GM18520 (cell line): Measurements from ENCODE around the gene TESPA1.

Source experiments
- ATAC-seq: cut with Tn5 transposase; IDR thresholded peaks from one replicate; pipeline ENCODE4 v1.9.1; 2021; ENCODE audit not compliant: unreplicated experiment

The TESPA1 gene, protein sequence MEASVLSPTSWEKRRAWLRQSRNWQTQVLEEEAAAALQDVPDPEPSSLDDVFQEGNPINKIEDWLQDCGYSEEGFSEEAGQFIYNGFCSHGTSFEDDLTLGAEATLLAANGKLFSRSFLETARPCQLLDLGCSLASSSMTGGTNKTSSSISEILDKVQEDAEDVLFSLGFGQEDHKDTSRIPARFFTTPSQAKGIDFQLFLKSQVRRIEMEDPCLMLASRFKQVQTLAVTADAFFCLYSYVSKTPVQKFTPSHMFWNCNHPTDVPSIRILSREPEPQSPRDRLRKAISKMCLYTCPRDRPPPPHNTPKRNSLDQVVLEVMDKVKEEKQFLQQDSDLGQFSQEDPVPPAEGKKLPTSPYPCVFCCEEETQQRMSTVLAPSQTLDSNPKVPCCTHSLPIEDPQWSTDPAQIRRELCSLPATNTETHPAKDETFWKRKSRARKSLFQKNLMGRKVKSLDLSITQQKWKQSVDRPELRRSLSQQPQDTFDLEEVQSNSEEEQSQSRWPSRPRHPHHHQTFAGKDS

DNA sequence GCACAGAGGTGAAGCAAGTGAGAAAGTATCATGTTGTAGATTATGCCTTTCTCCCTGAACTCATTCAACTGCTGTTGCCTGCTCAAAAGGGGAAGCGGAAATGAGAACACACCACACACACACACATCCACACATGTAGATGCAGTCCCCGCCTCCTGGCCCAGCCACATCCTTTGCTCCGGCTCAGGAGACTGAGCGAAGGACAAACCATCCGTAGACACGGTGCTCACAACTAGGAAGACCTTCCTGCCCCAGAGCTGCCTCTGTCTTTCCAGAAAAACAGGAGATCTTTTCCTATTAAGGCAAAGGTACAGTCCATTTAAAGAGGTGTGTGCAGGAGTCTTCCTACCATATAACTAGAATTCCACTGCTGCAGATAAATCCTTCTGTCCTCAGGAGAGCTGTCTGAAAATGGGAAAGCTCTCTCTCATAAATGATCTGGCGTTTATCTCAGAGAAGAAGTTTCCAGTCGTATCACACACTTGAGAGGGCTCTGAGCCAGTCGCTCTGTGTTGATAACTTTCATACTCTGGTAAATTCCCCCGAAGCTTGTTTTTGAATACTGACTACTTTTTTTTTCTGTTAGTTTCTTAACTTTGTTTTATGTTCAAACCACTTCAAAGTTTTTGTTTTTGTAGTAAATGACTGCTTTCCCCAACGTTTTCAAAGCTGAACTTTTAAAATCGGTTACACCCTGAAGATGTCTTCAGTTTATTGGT, at the start of gene TESPA1:
TSS of gene TESPA1 (minus strand) at position 105 of the 719 bp plus-strand sequence. CDS start 10,200 bp downstream, outside the sequence.
- peak; percentile 90 for ATAC-seq

- ATAC-seq, result no peak
Observed at GRCh38 chr12:55034218-55034617, 49.7 kb upstream of the TESPA1 start.

DNA sequence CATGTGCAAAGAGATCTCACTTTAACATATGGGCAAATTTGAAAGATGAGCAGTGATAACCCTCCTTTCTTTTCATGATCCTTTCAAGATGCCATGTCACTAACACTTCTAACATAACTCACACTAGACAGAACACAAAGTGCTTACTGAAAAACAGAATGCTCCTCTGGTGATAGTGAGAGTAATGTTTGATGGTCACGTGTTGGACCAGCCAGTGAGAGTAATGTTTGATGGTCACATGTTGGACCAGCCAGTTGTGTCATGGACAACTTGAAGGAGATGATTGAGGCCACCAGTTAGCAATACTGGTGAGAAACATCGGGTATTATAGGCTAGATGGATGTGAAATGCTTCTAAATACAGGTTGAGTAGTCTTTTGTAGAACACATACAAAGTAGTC, 40.9 kb upstream of the TESPA1 start:
- no peak for ATAC-seq

- no peak for ATAC-seq
Observed at GRCh38 chr12:55024575-55024974, 40.0 kb upstream of the TESPA1 start.

GRCh38 chr12:55019784-55020183, 35.2 kb upstream of the TESPA1 start, which contains the start of gene NEUROD4:
Gene NEUROD4, plus strand, starts transcription at chr12:55019974. Its CDS starts 6,466 bp downstream, at chr12:55026440.
- ATAC-seq, result no peak

DNA sequence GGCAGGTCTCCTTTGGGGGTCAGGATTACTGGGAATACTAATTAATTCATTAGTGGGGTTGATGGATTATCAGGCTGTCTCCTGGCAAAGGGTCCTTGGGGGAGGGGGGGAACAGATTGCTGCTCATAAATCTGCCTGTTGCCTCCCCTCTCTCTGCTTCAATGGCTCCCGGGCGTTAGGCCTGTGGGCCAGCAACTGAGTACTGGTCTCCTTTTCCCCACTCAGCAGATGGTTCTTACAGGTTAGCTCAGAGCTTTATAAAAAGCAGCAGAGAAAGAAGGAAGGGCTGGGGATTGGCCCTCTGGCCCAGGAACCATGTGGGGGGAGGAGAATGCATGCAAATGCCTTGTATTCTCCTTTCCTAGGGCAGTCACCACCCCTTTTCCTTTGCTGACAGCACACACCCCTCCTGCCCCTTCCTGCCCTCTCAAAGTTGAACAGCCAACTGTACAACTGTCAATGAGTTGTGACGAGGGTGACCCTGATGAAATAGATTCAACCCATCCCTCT, 32.9 kb upstream of the TESPA1 start:
- no peak for ATAC-seq

- ATAC-seq, result no peak
Observed at GRCh38 chr12:55008944-55009585, 24.5 kb upstream of the TESPA1 start.

DNA sequence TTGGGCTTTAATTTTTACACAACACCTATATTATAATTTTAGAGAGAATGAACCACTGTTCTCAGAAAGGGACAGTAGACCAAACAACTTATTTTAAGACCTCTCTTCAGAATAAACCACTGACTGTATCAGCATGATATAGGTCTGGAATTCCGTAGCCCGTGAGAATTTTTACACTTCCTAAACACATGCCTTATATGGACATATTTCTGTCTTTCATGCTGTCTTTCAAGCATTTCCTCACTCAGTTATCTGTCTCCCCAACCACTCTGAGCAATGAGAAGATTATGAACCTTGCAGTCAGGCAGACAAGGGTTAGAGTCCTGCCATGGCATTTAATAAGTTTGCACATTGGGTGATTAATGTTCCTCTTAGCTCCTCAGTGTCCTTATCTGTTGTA, 17.8 kb upstream of the TESPA1 start:
- no peak for ATAC-seq

DNA sequence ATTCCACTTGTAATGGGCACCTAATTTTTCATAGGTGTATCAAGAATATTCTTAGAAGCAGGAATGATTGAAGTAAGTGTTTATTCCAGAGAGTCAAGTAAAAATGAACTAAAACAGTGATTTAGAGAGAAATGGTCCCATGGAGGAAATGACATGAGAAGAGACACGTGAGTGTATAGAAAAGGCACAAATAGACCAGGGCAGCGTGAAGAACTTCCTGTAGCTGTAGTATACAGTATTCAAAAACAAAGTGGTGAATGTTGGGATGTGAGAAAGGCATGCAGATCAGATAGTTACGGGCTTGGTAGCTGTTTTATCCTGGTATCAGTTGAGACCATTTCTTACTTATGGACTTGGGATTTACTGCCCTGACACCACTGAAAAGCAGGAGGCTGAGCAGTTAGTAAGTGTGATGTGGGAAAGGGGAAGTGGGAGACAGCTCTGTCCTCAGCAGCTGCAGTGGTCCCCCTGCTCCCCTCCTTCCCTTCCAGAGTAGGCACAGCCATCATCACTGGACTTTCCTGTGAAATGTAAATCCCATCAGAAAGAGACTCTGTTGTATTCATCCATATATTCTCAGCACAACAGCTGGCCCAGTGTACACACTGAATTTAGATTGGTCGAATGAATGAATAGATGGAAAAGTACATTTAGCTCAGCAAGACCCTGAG, 16.8 kb upstream of the TESPA1 start:
- no peak for ATAC-seq

- ATAC-seq, result no peak
Observed at GRCh38 chr12:54998958-54999510, 14.5 kb upstream of the TESPA1 start.

- no peak for ATAC-seq
Observed at GRCh38 chr12:54997929-54998522, 13.5 kb upstream of the TESPA1 start.

- ATAC-seq, result no peak
Observed at GRCh38 chr12:54996205-54996604, 11.6 kb upstream of the TESPA1 start.

- peak; percentile 33 for ATAC-seq
Observed at GRCh38 chr12:54993181-54993835, 8.7 kb upstream of the TESPA1 start.

- no peak for ATAC-seq
Observed at GRCh38 chr12:54991991-54992375, 7.4 kb upstream of the TESPA1 start.

DNA sequence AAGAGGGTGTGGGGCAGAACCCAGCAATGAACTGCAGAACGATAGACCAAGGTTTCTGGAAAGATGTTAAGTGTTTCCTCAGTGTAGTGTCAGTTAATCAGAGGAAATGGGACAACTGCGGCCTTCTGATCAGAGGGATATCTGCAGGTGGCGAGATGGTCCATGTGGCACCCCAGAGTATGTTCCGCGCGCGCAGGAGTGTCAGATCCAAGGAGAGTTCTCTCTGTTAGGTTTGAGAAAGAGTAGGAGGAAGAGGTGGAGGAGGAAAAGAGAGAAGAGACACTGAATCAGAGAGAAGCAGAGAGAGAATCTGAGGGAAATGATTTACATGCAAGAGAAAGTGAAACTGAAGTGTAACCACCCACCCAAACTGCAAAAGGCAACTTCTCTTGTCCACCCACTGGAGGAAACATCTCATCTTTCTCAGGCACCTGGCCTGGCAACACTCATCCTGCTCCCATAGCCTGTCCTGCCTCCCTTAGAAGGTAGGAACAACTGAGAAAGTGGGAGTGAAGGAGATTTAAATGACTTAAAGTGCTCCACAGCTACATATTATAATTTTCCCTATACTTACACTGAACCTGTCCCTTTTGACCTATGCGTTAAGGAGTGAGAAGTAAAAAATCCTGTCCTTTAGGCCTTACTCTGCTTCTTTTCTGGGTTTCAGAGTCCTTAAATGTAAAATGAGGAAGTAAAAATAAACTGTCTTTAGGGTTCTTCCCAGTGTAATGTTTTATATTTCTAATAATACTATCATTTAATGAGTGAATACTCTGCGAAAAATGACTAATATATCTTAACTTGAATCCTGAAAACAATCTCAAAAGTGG, 6.8 kb upstream of the TESPA1 start:
- ATAC-seq, result peak; percentile 59

DNA sequence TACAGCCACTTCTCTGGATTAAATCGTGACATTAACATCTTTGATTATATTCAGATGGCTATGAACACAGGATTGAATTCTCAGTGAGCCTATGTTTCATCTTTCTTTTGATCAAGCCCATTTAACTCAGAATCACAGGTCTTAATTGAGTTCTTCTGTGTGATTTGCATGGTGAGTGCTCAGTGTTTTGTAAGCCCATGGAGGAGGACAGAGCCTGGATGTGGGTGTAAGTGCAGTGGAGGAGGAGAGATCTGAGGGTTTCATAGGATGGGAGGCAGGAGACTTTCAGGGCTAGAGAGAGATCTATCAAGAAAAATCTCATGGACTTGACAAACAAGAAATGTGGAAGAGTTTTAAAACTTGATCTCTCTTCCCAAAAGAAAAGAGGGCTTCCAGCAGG, 5.3 kb upstream of the TESPA1 start:
- no peak for ATAC-seq

DNA sequence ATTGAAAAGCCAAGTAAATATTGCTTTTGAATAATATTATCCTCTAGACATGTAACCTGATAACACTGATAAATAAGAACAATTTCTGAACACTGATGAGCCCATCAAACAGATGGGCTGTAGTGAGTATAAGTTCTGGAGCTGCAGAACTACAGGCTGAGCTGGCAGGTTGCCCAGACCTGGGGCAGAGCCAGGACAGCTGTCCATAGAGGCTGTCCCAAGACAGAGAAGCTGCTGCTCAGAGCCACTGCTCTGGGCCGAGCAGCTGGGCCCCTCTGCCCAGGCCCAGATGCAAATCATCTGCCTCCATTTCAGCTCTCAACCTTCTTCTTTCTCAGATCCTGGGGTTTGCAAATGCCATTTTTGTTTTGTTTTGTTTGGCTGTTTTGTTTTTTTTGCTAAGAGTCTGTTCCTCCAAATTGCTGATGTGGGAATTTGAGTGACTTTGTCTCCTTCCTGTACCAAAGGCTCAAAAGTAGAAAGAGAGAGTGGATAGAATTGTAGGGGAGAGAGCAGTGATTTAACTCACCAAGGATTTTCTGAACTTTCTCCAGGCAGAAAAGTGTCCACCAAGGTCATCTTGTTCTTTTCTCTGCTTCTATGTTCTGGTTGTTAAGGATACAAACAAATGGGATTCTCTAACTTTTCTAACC, 4.0 kb upstream of the TESPA1 start:
- ATAC-seq, result no peak

GRCh38 chr12:54987611-54988231, 3.2 kb upstream of the TESPA1 start:
- no peak for ATAC-seq
